Transverse colon (tissue), 4 donors: ENCODE results near the gene SERPINB10. TPM values are rescaled to one million over a fixed set of nuclear protein-coding genes. Genes with fewer than 3 reads are reported as not detected.

ENCODE experiments used
- DNase-seq: peaks from one replicate; pipeline ENCODE4 v3.0.0-alpha.2; 2019
- H3K27ac ChIP-seq, 4 donors: fragments of 200-600 bp; sonication (generic); 2 replicates each; pipeline ENCODE4 v1.5.1; 2016 to 2018; ENCODE audit warnings: inconsistent platforms in 4 of 4
- H3K27me3 ChIP-seq: fragments of 200-600 bp; sonication (generic); 2 replicates; pipeline ENCODE4 v1.5.1; 2017; ENCODE audit warnings: inconsistent platforms
- H3K36me3 ChIP-seq, 4 donors: fragments of 200-600 bp; sonication (generic); 2 replicates each; pipeline ENCODE4 v1.5.1; 2017 to 2019; ENCODE audit warnings: inconsistent platforms in 4 of 4
- H3K4me1 ChIP-seq, 4 donors: fragments of 200-600 bp; sonication (generic); 2 replicates each; pipeline ENCODE4 v1.5.1; 2017 to 2020; ENCODE audit warnings: inconsistent platforms in 4 of 4
- H3K4me3 ChIP-seq, 4 donors: fragments of 200-600 bp; sonication (generic); 1 replicate in 1 of 4; 2 replicates in 3 of 4; pipeline versions ENCODE4 v1.5.1 to v1.6.1; 2017 to 2019; ENCODE audit warnings: inconsistent platforms in 4 of 4
- H3K9me3 ChIP-seq, 2 donors: fragments of 200-600 bp; sonication (generic); 2 replicates each; pipeline ENCODE4 v1.5.1; 2017 to 2019; ENCODE audit warnings: inconsistent platforms in 2 of 2
- EP300 ChIP-seq: sonication (generic); formaldehyde crosslinking; IDR thresholded peaks from one replicate; pipeline ENCODE4 v1.6.1; 2017; ENCODE audit warnings: antibody characterized with exemption, low read depth
- POLR2A ChIP-seq: fragments of 450-650 bp; IDR thresholded peaks from one replicate; pipeline ENCODE4 v1.6.1; 2016; ENCODE audit warnings: antibody characterized with exemption, mild to moderate bottlenecking, moderate library complexity
- POLR2AphosphoS5 ChIP-seq, 3 donors: sonication (generic); formaldehyde crosslinking; IDR thresholded peaks; one replicate each; pipeline ENCODE4 v1.6.1; 2016; ENCODE audit warnings: antibody characterized with exemption in 3 of 3
- WGBS, 2 donors: methylation state at CpG; one replicate each; pipeline ENCODE4 v1.1.5; 2018; ENCODE audit warnings: low coverage in 1 of 2; 5-methylcytosine and 5-hydroxymethylcytosine counted together
- in situ Hi-C, 4 donors: fragments of 200-750 bp; cut with MboI; loops; one replicate each; pipeline versions ENCODE4 v1.15.0 to v1.15.1; 2017; ENCODE audit warnings: low sequenced_read_pairs in 3 of 4, low pct_ligation_motif_present in 1 of 4, low pct_unique_long_range_greater_than_20kb in 1 of 4
- intact Hi-C: fragments of 100-400 bp; cut with DNase I; formaldehyde crosslinking; loops from one replicate; pipeline ENCODE4 v1.15.1; 2023; ENCODE audit warnings: low total_unique reads
- total RNA-seq, 4 donors: library from RNA; depleted of rRNA; stranded (reverse); fragments of >200 nt; gene quantifications; one replicate each; pipeline ENCODE4 v1.1.0, GENCODE V29; 2016
- TF ChIP-seq, protein P1 (sequence below), 5 experiments: fragments of 200-600 bp in 3 of 5; fragments of 450-650 bp in 2 of 5; sonication (generic) in 3 of 5; IDR thresholded peaks; 1 replicate in 2 of 5; 2 replicates in 3 of 5; pipeline ENCODE4 v1.5.1; 2016 to 2017; ENCODE audit warnings: antibody characterized with exemption in 5 of 5, inconsistent platforms in 3 of 5, mild to moderate bottlenecking in 2 of 5, moderate library complexity in 1 of 5

The SERPINB10 gene
- total RNA-seq, 4 donors from 2014 or later, result not detected

- 62 to 70% methylated on average over 3 of the region's 3 CpGs for WGBS, 2 donors
- Histone ChIP-seq H3K36me3 (no peaks in the 10 kb centered on the region), H3K4me1 (peaks cover 0 to 13% (median 4%) of the 10 kb centered on the region in 4 donors), H3K4me3 (no peak overlapping the region), H3K27me3 (peaks cover 18% of the 10 kb centered on the region), H3K9me3 (no peaks in the 10 kb centered on the region), H3K27ac (no peak overlapping the region)
- intact Hi-C loops (loop anchor here (10.0 kb wide), 1 partner anchor 48 kb away; no protein-coding TSS in a partner anchor), in situ Hi-C loops (loop anchor here in 1 of 4 donors (25.0 kb wide), 1 partner anchor 435 kb away; no protein-coding TSS in a partner anchor)
- TF ChIP-seq POLR2A, result no peak
- DNase-seq, result no peak
Observed at GRCh38 chr18:63947051-63947790, 39.5 kb downstream of the SERPINB10 start.

DNA sequence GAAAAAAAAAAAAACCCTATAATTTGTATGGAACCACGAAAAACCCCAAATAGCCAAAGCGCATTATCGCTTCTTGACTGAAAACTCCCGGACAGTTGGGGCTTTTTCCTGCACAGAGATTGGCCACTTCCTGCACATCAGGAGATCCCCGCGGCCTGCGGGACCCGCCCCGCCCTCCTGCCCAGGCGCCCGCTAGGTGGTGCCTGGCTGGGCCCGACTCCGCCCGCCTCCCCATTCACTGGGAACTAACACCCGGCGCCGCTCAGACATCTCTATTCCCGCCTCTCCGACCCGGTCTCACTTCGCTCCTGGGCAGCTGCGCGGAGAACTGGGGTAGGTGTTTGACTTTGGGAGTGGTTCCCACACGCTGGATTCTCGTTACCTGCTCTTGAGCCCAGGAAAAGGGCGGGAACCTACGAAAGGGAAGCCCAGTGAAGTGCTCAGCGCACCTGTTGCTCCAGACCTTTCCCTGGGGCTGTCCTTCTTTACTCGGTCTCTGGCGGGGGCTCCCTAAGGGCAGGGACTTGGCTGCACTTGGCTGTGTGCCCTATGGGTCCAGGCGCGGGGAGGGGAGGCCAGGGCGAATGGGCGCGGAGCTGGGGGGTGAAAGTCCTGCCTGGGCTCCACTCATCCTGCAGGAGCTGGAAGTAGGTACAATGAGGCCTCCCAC lies 41.4 kb downstream of the SERPINB10 start, which contains the start of gene HMSD:
HMSD (plus strand) TSS at position 234 of the 670 bp plus-strand sequence. CDS start 4,155 bp downstream, outside the sequence.
- peak within 1 kb of the TSS in 3 of 4 donors; percentile 3 to 33 (median 26) for H3K4me3 ChIP-seq
- peak; percentile 69 for DNase-seq
- peaks cover 18% of the 10 kb centered on the region for H3K27me3 ChIP-seq
- H3K9me3 ChIP-seq, result no peaks in the 10 kb centered on the region
- WGBS, 2 donors, result 0 to 15% methylated on average over 4 to 35 of the region's 35 CpGs
- TF ChIP-seq, protein P1, sequence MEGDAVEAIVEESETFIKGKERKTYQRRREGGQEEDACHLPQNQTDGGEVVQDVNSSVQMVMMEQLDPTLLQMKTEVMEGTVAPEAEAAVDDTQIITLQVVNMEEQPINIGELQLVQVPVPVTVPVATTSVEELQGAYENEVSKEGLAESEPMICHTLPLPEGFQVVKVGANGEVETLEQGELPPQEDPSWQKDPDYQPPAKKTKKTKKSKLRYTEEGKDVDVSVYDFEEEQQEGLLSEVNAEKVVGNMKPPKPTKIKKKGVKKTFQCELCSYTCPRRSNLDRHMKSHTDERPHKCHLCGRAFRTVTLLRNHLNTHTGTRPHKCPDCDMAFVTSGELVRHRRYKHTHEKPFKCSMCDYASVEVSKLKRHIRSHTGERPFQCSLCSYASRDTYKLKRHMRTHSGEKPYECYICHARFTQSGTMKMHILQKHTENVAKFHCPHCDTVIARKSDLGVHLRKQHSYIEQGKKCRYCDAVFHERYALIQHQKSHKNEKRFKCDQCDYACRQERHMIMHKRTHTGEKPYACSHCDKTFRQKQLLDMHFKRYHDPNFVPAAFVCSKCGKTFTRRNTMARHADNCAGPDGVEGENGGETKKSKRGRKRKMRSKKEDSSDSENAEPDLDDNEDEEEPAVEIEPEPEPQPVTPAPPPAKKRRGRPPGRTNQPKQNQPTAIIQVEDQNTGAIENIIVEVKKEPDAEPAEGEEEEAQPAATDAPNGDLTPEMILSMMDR (IDR thresholded peaks at IDR 0.05), result peak; percentile 25 to 52 (median 49)
- TF ChIP-seq POLR2A, result no peak
- intact Hi-C loops (loop anchor here (10.0 kb wide), 1 partner anchor 46 kb away; no protein-coding TSS in a partner anchor), in situ Hi-C loops (loop anchor here in 1 of 4 donors (25.0 kb wide), 1 partner anchor 437 kb away; no protein-coding TSS in a partner anchor)
- peaks cover 0 to 13% (median 4%) of the 10 kb centered on the region in 4 donors for H3K4me1 ChIP-seq
- H3K36me3 ChIP-seq, result no peaks in the 10 kb centered on the region
- no peak within 1 kb of the TSS for H3K27ac ChIP-seq

GRCh38 chr18:63951302-63951705 lies 43.5 kb downstream of the SERPINB10 start:
- WGBS, 2 donors, result 57 to 81% methylated on average over 3 to 4 of the region's 4 CpGs
- peaks cover 18% of the 10 kb centered on the region for H3K27me3 ChIP-seq
- in situ Hi-C loops (no loop called here), intact Hi-C loops (no loop called here)
- H3K9me3 ChIP-seq, result no peaks in the 10 kb centered on the region
- no peak for TF ChIP-seq POLR2A
- no peak for TF ChIP-seq EP300
- TF ChIP-seq, protein P1 (IDR thresholded peaks at IDR 0.05), result no peak
- TF ChIP-seq POLR2AphosphoS5 (IDR thresholded peaks at IDR 0.05), result no peak
- H3K27ac ChIP-seq, result no peak overlapping the region
- H3K4me3 ChIP-seq, result no peak overlapping the region
- DNase-seq, result no peak
- H3K36me3 ChIP-seq, result no peaks in the 10 kb centered on the region
- peaks cover 0 to 13% (median 4%) of the 10 kb centered on the region in 4 donors for H3K4me1 ChIP-seq

GRCh38 chr18:63953811-63954210 lies 46.1 kb downstream of the SERPINB10 start:
- DNase-seq, result no peak
- WGBS, 2 donors, result 52 to 70% methylated on average over 5 of the region's 5 CpGs
- TF ChIP-seq POLR2AphosphoS5 (IDR thresholded peaks at IDR 0.05), result no peak
- Histone ChIP-seq H3K36me3 (no peaks in the 10 kb centered on the region), H3K4me3 (no peak overlapping the region), H3K4me1 (peaks cover 0 to 9% (median 4%) of the 10 kb centered on the region in 4 donors), H3K27me3 (peaks cover 7% of the 10 kb centered on the region), H3K27ac (no peak overlapping the region), H3K9me3 (no peaks in the 10 kb centered on the region)
- in situ Hi-C loops (no loop called here), intact Hi-C loops (no loop called here)

GRCh38 chr18:63956755-63957154 lies 49.0 kb downstream of the SERPINB10 start:
- intact Hi-C loops (no loop called here), in situ Hi-C loops (no loop called here)
- Histone ChIP-seq H3K27me3 (peaks cover 7% of the 10 kb centered on the region), H3K27ac (no peak overlapping the region), H3K4me3 (no peak overlapping the region), H3K36me3 (no peaks in the 10 kb centered on the region), H3K4me1 (no peaks in the 10 kb centered on the region), H3K9me3 (no peaks in the 10 kb centered on the region)
- no peak for DNase-seq
- 50 to 74% methylated on average over 4 of the region's 4 CpGs for WGBS, 2 donors
- TF ChIP-seq EP300, result no peak
- TF ChIP-seq, protein P1 (IDR thresholded peaks at IDR 0.05), result no peak
- TF ChIP-seq POLR2AphosphoS5 (IDR thresholded peaks at IDR 0.05), result no peak
- no peak for TF ChIP-seq POLR2A
